ENCODE measurements around the gene MAPK8. TPM values are rescaled to one million over a fixed set of nuclear protein-coding genes. Genes with fewer than 3 reads are reported as not detected.

MAPK8 gene
- total and polyA plus RNA-seq, 9 of the 15 experiments (the other 6 are each of a cell fraction or from before 2014, with no cell fraction given) = 6.4 to 159 (median 71.0) TPM

DNA sequence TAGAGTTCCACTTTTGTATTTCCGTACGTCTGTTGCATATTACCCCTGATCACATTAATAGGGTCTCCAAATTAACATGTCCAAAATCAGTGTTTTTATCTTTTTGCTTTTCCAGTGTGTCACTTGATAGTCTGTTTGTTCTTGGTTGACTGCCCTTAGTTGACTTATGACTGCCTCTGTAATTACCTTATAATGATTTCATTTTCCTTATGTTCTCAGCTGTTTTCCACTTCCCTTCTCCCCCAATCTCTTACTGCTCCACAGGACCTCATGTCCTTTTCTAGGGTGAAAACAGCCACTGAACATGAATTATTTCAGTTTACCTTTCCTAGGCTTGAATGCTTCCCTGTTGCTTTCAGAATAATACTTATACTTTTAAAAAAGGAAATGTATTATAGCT lies 54.7 kb downstream of the MAPK8 start:
- H3K9ac ChIP-seq (ENCODE audit: insufficient read depth in 1 of 2, low read depth in 2 of 2, low read length in 2 of 2) = no peak overlapping the region
- ChIA-PET CTCF (ENCODE audit: low intra/inter-chr PET ratio) (interaction anchor here (2.4 kb wide), 1 partner anchor 145 kb away, joined by 11 read pairs; no protein-coding TSS in a partner anchor), POLR2A (interaction anchor here (0.7 to 1.6 kb wide), 5 partner anchors 18 to 35 kb away, joined by 3 to 4 read pairs (median 3); no protein-coding TSS in a partner anchor)
- DNase-seq (ENCODE audit: extremely low read depth in 1 of 4, low spot score in 3 of 4) (no peak), ATAC-seq (no peak), FAIRE-seq (no peak)
- H3K4me1 ChIP-seq (replicated peaks in 1 of 2; ENCODE audit: control insufficient read depth in 2 of 2, insufficient read depth in 2 of 2, low read length in 2 of 2) = peaks cover 6 to 37% of the 10 kb centered on the region in 2 experiments
- no peaks in the 10 kb centered on the region; the same call in 2 of the 3 replicates for H3K36me3 ChIP-seq (ENCODE audit: control insufficient read depth, insufficient read depth, low read length)
- no peak overlapping the region for H3K4me2 ChIP-seq (ENCODE audit: insufficient read depth, low read length)
- H2AFZ ChIP-seq (ENCODE audit: low read depth, low read length) = no peak overlapping the region
- intact Hi-C loops (cut with micrococcal nuclease) (loop anchor here (5.0 kb wide), 2 partner anchors 56 to 291 kb away; no protein-coding TSS in a partner anchor), in situ Hi-C loops (cut with MboI) (loop anchor here (5.0 to 10.0 kb wide), 2 partner anchors 146 to 294 kb away; no protein-coding TSS in a partner anchor)
- BruUV-seq (replicated peaks) = no TSS peak
- H3K27ac ChIP-seq (ENCODE audit: extremely low read depth, low read depth, low read length) = no peak overlapping the region
- no peaks in the 10 kb centered on the region for H3K9me1 ChIP-seq (ENCODE audit: control insufficient read depth, insufficient read depth, low read length)
- no peaks in the 10 kb centered on the region; the same call in 1 of the 2 replicates for H3K9me3 ChIP-seq (replicated peaks; ENCODE audit: control insufficient read depth, insufficient read depth, low read depth, low read length)
- 94% methylated on average over 2 of the region's 2 CpGs for whole genome bisulfite sequencing (ENCODE audit: insufficient coverage, low coverage, missing lambda C conversion rate)
- H3K27me3 ChIP-seq (ENCODE audit: control insufficient read depth in 2 of 2, insufficient read depth in 2 of 2, low read length in 2 of 2) = no peaks in the 10 kb centered on the region
- H4K20me1 ChIP-seq (replicated peaks; ENCODE audit: control insufficient read depth, insufficient read depth, low read length) = no peaks in the 10 kb centered on the region
- H3K79me2 ChIP-seq (ENCODE audit: control insufficient read depth, insufficient read depth, low read length) = peaks cover 86% of the 10 kb centered on the region
- TF ChIP-seq POLR2AphosphoS5 (IDR thresholded peaks at IDR 0.05; ENCODE audit: control insufficient read depth, insufficient read depth, low read depth, low read length) (no peak), CREB5 (CRISPR knock-in tag; IDR thresholded peaks at IDR 0.05) (no peak), SRSF9 (IDR thresholded peaks at IDR 0.05; ENCODE audit: borderline replicate concordance, low read depth, low read length) (no peak), ZKSCAN1 (IDR thresholded peaks at IDR 0.05; ENCODE audit: low read depth, low read length) (no peak), L3MBTL2 (IDR thresholded peaks at IDR 0.05) (no peak), MBD1 (CRISPR knock-in tag; IDR thresholded peaks at IDR 0.05) (no peak), CBFB (CRISPR knock-in tag; IDR thresholded peaks at IDR 0.05) (no peak), MEF2A (IDR thresholded peaks at IDR 0.05; ENCODE audit: control insufficient read depth, low read depth, low read length) (no peak), FOSL1 (tag; conservative IDR thresholded peaks at IDR 0.05) (no peak), ZFP36 (IDR thresholded peaks at IDR 0.05; ENCODE audit: low read depth, low read length, partially characterized antibody) (no peak), ELF1 (tag; IDR thresholded peaks at IDR 0.05) (no peak), MTA2 (IDR thresholded peaks at IDR 0.05; ENCODE audit: low read depth) (no peak)
- TF ChIP-seq, protein P1, sequence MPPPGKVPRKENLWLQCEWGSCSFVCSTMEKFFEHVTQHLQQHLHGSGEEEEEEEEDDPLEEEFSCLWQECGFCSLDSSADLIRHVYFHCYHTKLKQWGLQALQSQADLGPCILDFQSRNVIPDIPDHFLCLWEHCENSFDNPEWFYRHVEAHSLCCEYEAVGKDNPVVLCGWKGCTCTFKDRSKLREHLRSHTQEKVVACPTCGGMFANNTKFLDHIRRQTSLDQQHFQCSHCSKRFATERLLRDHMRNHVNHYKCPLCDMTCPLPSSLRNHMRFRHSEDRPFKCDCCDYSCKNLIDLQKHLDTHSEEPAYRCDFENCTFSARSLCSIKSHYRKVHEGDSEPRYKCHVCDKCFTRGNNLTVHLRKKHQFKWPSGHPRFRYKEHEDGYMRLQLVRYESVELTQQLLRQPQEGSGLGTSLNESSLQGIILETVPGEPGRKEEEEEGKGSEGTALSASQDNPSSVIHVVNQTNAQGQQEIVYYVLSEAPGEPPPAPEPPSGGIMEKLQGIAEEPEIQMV (tag; conservative IDR thresholded peaks at IDR 0.05; ENCODE audit: low read depth) = no peak
- H3K4me3 ChIP-seq = no peak overlapping the region

All from K562 (cell line).